ENCODE results near the gene CNTNAP2. TPM values are rescaled to one million over a fixed set of nuclear protein-coding genes. Genes with fewer than 3 reads are reported as not detected.

The CNTNAP2 gene
- total RNA-seq, 2 donors from 2014 or later, result 3.5 to 4.0 TPM

DNA sequence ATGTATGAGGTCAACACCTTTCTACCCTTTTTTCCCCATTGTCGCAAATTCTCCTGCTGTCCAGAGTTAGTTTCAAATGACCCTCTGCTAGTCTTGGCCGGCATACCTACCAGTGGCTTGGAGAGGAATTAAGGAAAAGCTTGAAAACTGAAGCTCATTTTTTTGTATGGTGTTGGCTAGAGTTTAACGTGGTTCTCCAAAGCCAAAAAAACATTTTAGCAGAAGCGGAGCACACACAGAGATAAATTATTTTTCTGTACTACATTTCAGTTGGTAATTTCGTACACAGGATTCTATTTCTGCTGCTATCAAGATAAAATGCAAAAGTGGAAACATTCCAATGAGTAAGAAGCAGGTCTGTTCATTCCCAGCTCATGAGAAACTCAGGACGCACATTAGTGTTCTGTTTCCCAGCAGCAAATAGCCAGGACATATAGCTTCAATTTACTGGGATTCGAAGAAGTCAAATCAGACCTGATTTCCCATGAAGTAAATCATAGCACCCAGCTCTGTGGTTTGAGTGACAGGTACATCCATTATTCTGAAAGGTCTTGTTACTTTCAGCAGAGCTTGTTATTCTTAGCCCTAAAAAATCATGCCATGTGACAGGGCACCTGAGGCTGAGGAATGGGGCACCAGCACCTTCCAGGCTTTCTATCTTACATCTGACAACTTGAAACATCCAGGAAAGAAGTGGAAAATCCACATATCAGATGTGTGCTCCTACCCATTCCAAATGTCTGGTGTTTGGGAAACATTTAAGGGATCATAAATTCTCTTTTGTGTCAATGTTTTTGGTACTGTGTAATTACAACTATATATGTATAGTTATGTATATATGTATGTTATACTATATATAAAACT lies 2258.0 kb downstream of the CNTNAP2 start:
- intact Hi-C loops (cut with DNase I, micrococcal nuclease), result no loop called here
- DNase-seq, result no peak
- no peak for ATAC-seq

DNA sequence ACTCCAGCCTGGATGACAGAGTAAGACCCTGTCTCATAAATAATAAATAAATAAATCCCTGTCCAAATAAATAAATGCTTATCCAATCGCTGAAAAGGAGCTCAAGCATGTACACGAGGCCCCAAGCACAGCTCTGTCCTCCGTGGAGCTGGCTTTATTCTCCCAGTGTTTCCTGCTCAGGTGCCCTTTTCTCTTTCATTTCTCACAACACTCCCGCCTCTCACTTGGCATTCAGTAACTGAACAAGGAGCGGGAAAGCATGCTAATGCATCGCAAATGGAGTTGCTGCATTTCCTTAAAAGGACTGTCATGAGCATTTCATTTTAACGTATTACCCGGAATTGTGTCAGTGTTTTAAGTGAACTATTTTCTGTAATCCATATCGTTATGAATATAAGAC lies 2263.1 kb downstream of the CNTNAP2 start:
- DNase-seq (no peak), ATAC-seq (no peak)
- intact Hi-C loops (cut with DNase I, micrococcal nuclease), result no loop called here

DNA sequence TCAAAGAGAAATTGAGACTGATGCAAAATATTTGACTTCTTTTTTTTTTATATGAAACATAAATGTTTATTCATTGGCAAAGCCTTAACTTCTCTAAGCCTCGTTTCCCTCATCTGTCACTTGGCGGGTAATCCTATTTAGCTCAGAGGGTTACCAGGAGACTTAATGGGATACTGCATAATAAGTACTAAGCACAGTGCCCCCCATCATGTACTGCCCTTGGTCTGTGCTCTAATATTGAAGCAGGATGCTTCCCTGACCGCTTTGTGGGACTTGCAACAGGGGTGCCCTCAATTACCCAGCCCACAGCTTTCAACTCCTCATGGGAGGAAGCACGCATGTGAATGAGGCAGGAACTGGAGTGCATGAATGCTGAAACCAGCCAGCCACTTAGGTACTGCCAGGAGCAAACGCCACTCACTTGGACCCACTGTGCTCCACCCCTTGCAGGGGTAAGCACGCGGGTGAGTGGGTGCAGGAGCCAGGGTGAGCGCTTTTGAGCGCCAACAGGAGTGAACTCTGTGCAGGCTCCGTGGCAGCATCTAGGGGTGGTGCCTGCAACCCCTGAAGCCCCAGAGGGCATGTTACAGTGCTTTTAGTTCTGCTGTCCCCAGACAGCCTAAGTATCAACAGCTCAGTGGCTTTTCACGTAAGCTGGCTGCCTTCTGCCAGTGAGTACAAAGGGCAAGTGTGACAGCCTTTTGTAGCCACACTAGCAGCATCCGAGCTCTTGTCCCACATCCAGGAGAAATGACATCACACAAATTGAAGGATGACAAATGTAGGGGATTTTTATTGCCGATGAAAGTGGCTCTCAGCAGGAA lies 2264.2 kb downstream of the CNTNAP2 start:
- intact Hi-C loops (cut with DNase I, micrococcal nuclease), result no loop called here
- DNase-seq, result no peak
- no peak for ATAC-seq

- DNase-seq (no peak), ATAC-seq (no peak)
- intact Hi-C loops (cut with DNase I, micrococcal nuclease), result no loop called here
Observed at GRCh38 chr7:148382596-148382995, 2266.0 kb downstream of the CNTNAP2 start.

DNA sequence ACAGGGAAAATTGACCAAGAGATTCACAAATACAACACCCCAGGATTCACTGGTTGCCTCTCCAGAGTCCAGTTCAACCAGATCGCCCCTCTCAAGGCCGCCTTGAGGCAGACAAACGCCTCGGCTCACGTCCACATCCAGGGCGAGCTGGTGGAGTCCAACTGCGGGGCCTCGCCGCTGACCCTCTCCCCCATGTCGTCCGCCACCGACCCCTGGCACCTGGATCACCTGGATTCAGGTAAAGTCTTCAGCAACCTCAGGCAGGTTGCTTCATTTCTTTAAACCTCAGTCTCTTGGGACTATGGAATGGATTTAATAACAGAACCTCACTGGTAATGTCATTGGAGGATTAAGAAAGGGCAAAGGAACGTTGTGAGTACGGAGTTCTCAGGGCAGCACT lies 2267.1 kb downstream of the CNTNAP2 start:
- intact Hi-C loops (cut with DNase I, micrococcal nuclease), result no loop called here
- ATAC-seq, result no peak
- no peak for DNase-seq

- DNase-seq (no peak), ATAC-seq (no peak)
- intact Hi-C loops (cut with DNase I, micrococcal nuclease), result no loop called here
Observed at GRCh38 chr7:148385009-148385682, 2268.5 kb downstream of the CNTNAP2 start.

DNA sequence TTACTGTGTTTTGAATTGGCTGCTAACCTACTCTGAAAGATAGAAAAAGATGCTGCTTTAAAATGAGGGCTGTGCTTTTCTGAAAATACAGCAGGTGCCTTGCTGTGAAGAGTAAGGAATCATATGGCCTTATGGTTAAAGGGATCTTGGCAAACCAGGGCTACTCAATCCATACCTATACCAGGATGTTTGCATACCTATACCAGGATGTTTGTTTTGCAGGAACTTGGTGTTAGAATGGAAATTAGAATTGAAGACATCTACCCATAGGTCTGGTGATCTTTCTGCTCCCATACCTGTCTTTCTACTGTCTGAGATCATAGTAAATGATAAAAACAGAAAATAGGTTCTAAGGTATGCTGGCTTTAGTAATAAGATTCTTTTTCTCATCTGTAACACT lies 2273.8 kb downstream of the CNTNAP2 start:
- ATAC-seq (no peak), DNase-seq (no peak)
- intact Hi-C loops (cut with DNase I, micrococcal nuclease), result no loop called here

GRCh38 chr7:148391591-148391990 lies 2275.0 kb downstream of the CNTNAP2 start:
- ATAC-seq, result no peak
- intact Hi-C loops (cut with DNase I, micrococcal nuclease), result no loop called here
- no peak for DNase-seq

- DNase-seq (no peak), ATAC-seq (no peak)
- intact Hi-C loops (cut with DNase I, micrococcal nuclease), result no loop called here
Observed at GRCh38 chr7:148394582-148394981, 2278.0 kb downstream of the CNTNAP2 start.

- intact Hi-C loops (cut with DNase I, micrococcal nuclease), result no loop called here
Observed at GRCh38 chr7:148395352-148395811, 2278.8 kb downstream of the CNTNAP2 start.

DNA sequence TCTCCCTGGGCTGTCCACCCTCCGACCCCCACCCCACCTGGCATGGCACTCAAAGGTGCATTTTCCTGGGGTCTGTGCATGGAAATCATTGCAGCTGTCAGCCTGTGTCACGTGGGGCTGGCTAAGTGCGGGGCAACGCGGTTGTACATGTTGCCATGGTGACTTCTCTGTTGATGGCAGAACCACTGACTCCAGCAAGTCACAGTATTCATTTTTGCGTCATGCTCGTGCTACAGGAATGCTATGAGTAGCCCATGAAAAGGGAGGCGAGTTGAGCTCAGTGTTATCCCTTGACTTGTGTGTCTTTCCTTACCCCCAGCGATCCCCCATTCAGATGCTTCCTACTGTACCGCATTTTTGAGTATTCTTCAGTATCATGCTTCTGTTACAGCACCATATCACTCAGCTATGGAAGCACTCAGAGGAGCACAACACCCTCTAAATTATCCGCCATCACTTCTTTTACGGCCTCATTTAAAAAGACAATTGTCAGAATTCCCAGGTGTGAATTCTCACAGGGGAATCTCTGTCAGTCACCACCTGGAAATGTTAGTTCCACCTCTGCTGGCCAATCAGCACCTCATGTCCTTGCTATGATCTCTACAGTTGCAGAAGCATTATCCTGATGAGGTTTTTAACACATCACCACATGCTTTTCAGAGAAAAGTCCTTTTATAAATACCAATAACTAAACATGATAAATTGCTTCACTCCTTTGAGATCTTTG lies 2279.6 kb downstream of the CNTNAP2 start:
- ATAC-seq (no peak), DNase-seq (no peak)
- intact Hi-C loops (cut with DNase I, micrococcal nuclease), result no loop called here

More at GRCh38 chr7:148395352-148395811, 2278.8 kb downstream of the CNTNAP2 start:
- no peak for ATAC-seq
- DNase-seq, result no peak

GRCh38 chr7:148397056-148397455 lies 2280.5 kb downstream of the CNTNAP2 start:
- DNase-seq, result no peak
- no peak for ATAC-seq
- intact Hi-C loops (cut with DNase I, micrococcal nuclease), result no loop called here

GRCh38 chr7:148397551-148397950 lies 2280.9 kb downstream of the CNTNAP2 start:
- DNase-seq, result no peak
- no peak for ATAC-seq
- intact Hi-C loops (cut with DNase I, micrococcal nuclease), result no loop called here

- ATAC-seq, result no peak
- intact Hi-C loops (cut with DNase I, micrococcal nuclease), result no loop called here
- DNase-seq, result no peak
Observed at GRCh38 chr7:148397985-148398384, 2281.4 kb downstream of the CNTNAP2 start.

- intact Hi-C loops (cut with DNase I, micrococcal nuclease), result no loop called here
- DNase-seq (no peak), ATAC-seq (no peak)
Observed at GRCh38 chr7:148398844-148399365, 2282.3 kb downstream of the CNTNAP2 start.

- DNase-seq (no peak), ATAC-seq (no peak)
- intact Hi-C loops (cut with DNase I, micrococcal nuclease), result no loop called here
Observed at GRCh38 chr7:148400101-148400500, 2283.5 kb downstream of the CNTNAP2 start.

DNA sequence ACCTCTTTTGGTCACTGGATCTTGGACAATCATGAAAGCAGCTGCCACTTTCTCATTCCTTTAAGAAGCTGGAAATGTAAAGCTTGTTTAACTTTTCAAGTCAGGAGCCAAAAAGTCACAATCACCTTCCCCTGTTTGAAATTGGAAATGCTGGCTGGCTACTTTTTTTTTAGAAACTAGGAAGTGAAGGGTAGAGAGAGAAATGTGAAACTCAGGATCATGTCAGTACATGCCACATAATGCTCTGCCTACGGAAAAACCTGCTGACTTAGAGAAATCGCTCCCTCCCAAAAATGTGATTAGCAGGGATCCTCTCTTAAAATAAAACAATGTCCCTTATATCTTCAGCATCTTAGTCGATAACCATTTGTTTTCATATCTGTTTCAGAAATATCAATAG lies 2285.6 kb downstream of the CNTNAP2 start:
- DNase-seq, result no peak
- intact Hi-C loops (cut with DNase I, micrococcal nuclease), result no loop called here

GRCh38 chr7:148403466-148403993 lies 2286.9 kb downstream of the CNTNAP2 start:
- DNase-seq (no peak), ATAC-seq (peak; percentile 54)
- intact Hi-C loops (cut with DNase I, micrococcal nuclease), result no loop called here

More for the DNA sequence above, 2285.6 kb downstream of the CNTNAP2 start:
- ATAC-seq, result no peak

Data from left colon (tissue), 2 donors.